ENCODE results near the gene SEL1L3.

GRCh38 chr4:25879091-25879584 lies 16.4 kb upstream of the SEL1L3 start:
- TF ChIP-seq CTCF (IDR thresholded peaks at IDR 0.05): no peak
- no peak for TF ChIP-seq POLR2A (IDR thresholded peaks at IDR 0.05)
- TF ChIP-seq POLR2AphosphoS5 (IDR thresholded peaks at IDR 0.05): no peak

Data from gastroesophageal sphincter (tissue), 3 donors.